GM18517 (cell line): ENCODE results near the gene NDUFC2.
A peak's percentile ranks its signal among the peaks of the same experiment; 100 is the strongest.
"Not testable (repeated sequence)": the region's sequence is repeated elsewhere in the genome, so short reads cannot be mapped to it uniquely, and the experiment has no call there.

ENCODE experiments used
- ATAC-seq: cut with Tn5 transposase; IDR thresholded peaks from one replicate; pipeline ENCODE4 v1.9.1; 2021; ENCODE audit warnings: mild to moderate bottlenecking, moderate library complexity; ENCODE audit not compliant: unreplicated experiment

Gene NDUFC2

DNA sequence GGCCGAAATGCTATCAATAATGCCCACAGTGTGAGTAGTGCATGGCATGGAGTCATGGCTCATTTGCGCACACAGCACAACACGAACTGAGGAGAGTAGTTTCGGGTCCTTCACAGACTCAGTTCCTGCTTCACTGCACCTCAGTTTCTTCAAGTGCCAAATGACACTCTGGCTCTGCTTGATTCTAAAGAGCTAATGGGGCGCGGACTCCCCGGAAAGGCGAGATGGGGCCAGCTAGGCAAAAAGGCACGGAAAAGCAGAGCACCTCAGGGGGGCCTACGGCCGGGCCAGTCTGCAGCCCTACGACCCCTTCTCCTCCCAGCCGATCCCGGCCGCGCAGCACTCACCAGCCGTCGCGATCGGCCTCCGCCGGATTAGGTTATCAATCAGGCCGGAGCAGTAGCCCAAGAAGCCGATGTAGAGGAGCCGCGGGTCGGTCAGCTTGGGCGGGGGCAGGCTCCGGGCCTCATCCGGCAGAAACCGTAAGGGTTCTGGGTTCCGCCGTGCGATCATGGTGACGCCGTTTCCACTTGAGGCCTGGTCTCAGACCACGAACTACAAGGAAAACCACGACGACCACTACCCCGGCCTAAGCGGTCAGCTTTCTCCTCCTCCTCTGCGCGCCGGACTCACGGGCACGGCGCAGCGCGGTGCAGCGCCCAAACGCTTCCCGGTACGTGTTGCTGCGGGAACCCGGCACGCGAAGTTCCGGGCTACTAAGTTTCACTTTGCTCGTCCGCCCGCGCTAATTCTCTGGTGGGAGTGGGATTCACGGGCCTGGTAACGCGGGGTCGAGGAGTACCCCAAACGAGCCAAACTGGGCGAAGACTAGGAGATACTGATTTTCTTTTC, at the start of gene NDUFC2:
TSS of gene NDUFC2 (minus strand) at position 631 of the 852 bp plus-strand sequence. CDS start at position 513, 118 bp downstream.
- peak; percentile 73 for ATAC-seq

- no peak for ATAC-seq
Observed at GRCh38 chr11:78127403-78127802, 47.7 kb upstream of the NDUFC2 start.

DNA sequence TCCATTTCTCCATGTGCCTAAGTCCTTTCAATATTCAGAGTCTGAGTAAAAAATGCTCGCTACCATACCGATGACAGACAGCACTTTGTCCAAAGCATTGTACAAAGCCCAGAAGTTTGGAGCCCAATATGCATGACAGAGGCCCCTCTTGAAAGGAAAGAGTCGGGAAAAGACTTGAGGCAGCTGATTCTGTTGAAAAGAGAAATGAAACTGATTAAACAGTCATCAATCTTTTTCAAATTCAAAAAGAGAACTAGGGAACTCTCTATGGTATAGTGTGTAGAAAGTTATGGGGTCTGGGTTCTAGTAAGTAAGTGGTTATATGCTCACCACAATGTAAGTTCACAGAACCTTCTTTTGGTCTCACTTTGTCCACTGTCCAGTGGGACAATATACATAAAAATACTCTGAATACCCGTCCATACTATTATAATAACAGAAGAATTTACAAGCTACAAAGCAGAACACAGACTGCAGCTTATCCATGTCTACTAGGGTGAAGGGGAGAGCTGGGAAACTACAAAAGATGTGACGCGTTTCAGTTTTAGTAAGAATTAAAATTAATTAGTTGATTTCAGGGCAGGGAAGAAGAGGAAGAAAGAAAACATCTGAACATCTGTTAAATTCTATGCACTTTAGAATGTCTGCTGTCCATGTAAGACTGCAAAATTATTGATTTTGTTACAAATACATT, 33.1 kb upstream of the NDUFC2 start:
- no peak for ATAC-seq

- no peak for ATAC-seq
Observed at GRCh38 chr11:78111298-78111697, 31.6 kb upstream of the NDUFC2 start.

DNA sequence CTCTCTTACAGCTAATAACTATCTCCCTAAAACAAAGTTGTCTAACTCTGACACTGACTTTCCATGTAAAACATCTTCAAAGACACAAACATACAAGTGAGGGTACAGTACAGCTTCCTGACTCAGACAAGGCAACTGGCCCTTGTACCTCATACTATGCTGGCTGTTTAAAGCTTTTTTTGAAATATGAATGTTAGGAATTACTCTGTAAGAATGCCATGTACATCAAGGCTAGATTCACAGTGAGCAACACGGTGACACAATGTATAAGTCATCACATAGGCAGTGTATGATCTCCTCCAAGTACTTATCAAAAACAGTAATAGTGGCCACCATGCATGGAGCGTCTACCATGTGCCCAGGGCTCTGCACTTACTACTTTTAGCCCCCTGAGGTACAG, 31.2 kb upstream of the NDUFC2 start:
- no peak for ATAC-seq

DNA sequence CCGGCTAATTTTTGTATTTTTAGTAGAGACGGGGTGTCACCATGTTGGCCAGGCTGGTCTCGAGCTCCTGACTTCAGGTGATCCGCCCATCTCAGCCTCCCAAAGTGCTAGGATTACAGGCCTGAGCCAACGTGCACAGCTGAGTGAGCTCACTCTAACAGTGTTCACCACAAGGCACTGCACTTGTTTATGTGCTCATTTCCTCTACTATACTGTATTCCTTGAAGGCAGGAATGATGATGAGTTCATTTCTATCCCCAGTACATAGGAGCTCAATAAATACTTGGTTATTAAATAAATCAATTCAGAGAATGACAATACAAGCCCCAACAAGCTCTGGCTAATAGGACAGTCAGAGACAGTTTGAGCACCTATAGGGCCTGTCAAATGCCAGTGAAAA, 30.7 kb upstream of the NDUFC2 start:
- ATAC-seq = no peak

DNA sequence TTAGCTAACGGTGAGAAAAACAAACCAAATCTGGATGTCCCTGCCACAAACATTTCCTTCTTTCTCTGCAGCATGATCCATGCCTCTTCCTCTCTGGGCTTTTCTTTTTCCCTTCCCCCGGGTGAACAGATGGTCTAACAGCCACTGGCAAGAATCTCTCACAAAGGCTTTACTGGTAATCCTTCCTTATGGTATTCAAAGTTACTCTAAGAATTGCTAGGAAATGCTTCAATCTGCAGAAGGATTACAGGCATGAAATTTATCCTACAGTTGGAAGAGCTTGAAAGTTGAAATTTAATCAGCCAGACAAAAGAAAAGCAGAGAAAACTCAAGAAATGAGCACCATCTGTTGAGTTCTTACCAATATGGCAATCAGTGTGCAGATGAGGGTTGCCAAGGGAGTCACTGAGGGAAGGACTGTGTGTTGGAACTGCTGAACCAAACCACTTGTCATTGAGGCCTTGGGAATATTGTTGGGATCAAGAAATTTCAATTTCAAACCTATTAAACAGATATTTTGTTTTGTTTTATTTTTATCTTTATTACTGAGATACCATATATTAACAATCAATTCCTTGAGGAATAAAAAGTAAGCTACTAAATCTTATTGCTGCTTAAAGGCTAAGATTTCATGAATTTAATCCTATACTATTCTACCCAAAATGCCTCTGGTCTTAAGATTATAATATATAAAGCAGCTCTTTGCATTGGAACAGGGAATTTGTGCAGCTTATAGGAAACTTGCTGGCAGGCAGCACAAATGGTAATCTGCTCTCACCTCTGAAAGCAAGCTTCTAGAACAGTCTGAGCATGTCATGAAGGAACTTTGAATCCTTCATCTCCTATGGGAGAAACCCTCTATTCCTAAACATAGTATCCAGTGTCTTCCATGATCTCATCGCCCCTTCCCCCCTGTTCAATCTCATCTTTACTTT, 29.7 kb upstream of the NDUFC2 start:
- ATAC-seq = no peak

DNA sequence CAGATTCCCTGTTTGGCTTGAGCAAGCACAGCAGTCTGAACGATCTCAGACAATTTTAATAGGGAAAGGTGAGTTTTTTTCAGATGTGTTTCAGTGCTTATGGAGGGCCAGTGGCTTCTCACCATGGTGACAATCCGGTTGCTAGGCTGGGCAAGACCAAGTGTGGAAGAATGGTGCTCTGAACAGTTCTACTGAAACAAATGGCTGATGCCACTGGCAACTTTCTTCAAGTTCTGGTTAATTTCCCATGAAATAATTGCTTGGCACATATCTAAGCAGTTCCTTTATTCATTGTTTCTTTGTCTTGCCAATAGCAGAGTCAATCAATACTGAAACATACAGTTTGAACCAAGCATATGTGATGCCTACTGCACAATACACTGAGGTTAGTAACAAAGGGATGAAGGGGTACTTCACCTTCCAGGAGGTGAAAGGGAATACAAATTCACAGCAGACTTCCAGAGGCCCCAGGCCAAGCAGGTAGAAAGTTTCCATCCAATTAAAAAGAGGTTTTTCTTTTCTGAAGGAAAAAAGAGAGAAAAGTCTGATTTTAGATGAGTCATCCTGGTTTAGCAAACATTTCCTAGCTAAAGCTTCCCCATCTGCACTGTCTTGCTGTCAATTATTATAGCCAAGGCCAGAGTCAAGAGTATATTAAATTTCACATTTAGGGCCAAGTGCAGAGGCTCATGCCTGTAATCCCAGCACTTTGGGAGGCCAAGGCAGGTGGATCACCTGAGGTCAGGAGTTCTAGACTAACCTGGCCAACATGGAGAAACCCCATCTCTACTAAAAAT, 21.2 kb upstream of the NDUFC2 start:
- no peak for ATAC-seq

DNA sequence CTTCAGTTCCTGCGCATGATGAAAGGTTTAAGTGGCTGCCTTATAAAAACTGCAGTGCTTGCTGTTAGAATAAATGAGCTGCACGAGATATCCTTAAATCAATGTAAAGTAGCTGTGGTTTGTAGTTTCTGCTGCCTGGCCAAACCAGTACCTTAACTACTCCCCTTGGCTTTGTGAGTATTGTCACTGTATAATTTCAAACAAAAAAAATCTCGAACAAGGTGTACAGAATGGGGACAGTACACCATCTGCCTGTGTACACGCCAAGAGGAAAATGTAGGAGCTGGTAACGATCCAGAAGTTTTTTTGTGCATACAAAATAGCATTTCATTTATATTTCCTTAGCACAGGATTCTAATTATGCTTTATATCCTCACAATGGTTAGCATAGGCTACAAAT, 20.6 kb upstream of the NDUFC2 start:
- ATAC-seq = no peak

DNA sequence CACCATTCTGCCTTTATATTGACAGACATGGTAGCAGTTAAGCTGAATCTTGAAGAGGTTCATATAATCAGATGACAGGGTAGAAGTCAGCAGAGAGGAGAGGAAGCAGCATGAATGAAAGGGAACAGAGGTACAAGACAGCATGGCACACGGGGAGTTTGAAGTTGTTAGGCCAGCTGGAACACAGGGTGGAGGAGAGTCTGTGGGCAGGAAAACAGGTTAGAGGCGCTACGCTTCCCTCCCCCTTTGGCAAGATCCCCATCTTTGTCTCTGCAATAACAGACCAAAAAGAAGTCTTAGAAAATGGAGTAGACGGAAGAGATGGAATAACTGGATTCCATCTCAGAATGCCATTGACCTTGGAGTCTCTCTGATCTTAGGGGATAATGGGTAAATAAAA, 20.0 kb upstream of the NDUFC2 start:
- ATAC-seq = no peak

DNA sequence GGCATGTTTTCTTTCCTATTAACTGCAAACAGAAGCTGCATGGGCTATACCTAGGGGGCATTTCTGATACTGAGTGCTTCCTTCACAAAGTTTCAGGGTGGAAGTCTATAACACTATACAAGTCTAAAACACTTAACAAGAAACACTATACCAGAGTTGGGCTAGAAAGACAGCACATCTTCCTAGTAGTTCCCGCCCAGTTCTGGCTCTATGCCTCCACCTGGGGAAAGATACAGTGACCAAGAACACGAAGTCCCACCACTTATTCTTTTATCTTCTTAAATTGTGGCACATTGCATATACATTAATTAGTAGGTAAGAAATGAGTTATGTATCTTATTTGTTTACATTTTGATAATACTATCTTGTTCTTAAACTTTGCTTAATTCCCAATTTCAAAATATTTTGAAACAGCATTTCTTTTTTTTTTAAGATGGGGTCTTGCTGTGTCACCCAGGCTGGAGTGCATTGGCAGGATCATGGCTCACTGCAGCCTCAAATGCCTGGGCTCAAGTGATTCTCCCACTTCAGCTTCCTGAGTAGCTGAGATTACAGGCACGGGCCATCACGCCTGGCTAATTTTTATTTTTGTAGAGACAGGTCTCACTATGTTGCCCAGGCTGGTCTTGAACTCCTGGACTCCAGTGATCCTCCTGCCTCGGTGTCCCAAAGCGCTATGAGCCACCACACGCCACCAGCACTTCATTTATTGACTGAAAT, 18.2 kb upstream of the NDUFC2 start:
- no peak for ATAC-seq

GRCh38 chr11:78094250-78094649, 14.6 kb upstream of the NDUFC2 start:
- no peak for ATAC-seq

- not testable (repeated sequence) for ATAC-seq
Observed at GRCh38 chr11:78086521-78087074, 6.9 kb upstream of the NDUFC2 start.

- no peak for ATAC-seq
Observed at GRCh38 chr11:78085972-78086371, 6.3 kb upstream of the NDUFC2 start.

- not testable (repeated sequence) for ATAC-seq
Observed at GRCh38 chr11:78084506-78084905, 4.8 kb upstream of the NDUFC2 start.

DNA sequence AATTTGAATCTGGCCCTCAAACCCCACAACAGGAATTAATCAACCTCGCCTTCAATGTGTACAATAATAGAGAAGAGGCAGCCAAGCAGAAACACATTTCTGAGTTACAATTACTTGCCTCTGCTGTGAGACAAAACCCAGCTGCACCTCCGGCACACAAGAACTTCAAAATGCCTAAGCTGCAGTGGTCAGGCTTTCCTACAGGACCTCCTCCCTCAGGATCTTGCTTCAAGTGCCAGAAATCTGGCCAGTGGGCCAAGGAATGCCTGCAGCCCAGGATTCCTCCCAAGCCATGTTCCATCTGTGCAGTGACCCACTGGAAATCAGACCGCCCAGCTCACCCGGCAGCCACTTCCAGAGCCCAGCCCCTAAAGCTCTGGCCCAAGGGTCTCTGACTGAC, 3.4 kb upstream of the NDUFC2 start:
- ATAC-seq = no peak

DNA sequence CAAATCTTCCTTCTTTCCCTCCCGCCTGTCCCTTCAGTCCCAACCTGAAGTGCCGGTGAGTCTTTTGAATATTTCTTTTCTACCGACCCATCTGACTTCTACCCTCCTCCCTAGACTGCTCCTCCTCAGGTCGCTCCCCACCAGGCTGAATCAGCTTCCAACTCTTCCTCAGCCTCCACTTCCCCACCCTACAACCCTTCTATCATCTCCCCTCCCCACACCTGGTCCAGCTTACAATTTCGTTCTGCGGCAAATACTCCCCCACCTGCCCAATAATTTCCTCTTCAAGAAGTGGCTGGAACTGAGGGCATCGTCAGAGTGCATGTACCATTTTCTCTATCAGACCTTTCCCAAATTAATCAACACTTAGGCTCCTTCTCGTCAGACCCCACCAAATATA, 2.5 kb upstream of the NDUFC2 start:
- ATAC-seq = no peak

DNA sequence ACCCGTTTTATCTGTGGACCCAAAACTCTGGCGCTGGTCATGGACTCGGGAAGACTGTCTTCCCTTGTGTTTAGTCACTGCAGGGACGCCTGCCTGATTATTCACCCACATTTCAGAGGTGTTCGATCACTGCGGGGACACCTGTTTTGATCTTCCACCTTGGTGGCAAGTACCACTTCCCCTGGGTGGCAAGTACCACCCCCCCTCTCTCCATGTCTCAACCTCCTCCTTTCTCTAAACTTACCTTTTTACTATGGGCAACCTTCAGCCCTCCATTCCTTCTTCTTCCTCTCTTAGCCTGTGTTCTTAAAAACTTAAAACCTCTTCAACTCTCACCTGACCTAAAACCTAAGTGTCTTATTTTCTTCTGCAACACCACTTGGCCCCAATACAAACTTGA, 1.9 kb upstream of the NDUFC2 start:
- no peak for ATAC-seq

GRCh38 chr11:78080818-78081495, 1.3 kb upstream of the NDUFC2 start:
- ATAC-seq = no peak
